GM13977 (cell line): ENCODE measurements around the gene ZNRF3.
A peak's percentile ranks its signal among the peaks of the same experiment; 100 is the strongest.
"Not testable (repeated sequence)": the region's sequence is repeated elsewhere in the genome, so short reads cannot be mapped to it uniquely, and the experiment has no call there.

Experiments used
- DNase-seq: peaks from one replicate; pipeline ENCODE4 v3.0.0; 2012; ENCODE audit warnings: low spot score
- in situ Hi-C: fragments of 300-500 bp; cut with MboI; formaldehyde crosslinking; loops from one replicate; pipeline ENCODE4 v1.12.0; 2022; ENCODE audit warnings: low sequenced_read_pairs, low pct_unique_long_range_greater_than_20kb, mixed read lengths, inconsistent platforms; ENCODE audit not compliant: unreplicated experiment
- TF ChIP-seq, protein P1 (sequence below): IDR thresholded peaks from 2 replicates; pipeline ENCODE4 v1.5.1; 2012; ENCODE audit warnings: mild to moderate bottlenecking, control low read depth; ENCODE audit not compliant: insufficient read depth; ENCODE audit errors: extremely low read depth, missing control alignments

The ZNRF3 gene

DNA sequence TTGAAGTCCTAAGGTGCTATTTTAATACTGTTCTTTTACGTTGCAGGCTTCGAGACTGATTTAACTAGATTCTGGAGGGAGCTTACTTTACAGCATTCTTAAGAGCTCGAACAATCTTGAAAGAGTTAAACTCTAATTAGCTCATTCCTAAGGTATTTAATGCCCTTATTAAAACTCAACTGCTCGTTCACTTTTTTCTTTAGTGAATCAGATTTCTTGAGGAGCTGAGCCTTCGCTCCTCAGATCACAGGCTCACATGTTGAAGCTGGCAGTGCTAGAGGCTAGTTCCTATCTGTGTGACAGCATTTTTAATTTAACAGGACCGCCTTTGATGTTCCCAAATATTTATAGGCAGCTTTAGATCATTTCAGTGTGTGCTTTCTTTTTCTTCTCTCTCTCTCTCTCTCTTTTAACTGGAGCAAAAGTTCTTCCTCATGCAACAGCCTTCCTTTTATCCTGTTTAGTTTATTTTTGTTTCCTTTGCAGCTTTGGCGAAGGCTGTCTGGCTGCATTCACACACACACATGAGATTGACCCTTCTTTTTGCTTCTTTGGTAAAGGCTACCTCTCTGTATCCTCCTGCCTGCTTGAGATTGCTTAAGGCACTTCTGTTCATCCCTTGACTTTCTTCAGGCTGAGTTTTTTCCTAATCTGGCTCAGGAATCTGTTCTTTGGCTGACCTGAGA, 21.0 kb downstream of the ZNRF3 start:
- no peak for DNase-seq
- TF ChIP-seq, protein P1, sequence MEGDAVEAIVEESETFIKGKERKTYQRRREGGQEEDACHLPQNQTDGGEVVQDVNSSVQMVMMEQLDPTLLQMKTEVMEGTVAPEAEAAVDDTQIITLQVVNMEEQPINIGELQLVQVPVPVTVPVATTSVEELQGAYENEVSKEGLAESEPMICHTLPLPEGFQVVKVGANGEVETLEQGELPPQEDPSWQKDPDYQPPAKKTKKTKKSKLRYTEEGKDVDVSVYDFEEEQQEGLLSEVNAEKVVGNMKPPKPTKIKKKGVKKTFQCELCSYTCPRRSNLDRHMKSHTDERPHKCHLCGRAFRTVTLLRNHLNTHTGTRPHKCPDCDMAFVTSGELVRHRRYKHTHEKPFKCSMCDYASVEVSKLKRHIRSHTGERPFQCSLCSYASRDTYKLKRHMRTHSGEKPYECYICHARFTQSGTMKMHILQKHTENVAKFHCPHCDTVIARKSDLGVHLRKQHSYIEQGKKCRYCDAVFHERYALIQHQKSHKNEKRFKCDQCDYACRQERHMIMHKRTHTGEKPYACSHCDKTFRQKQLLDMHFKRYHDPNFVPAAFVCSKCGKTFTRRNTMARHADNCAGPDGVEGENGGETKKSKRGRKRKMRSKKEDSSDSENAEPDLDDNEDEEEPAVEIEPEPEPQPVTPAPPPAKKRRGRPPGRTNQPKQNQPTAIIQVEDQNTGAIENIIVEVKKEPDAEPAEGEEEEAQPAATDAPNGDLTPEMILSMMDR, result no peak
- in situ Hi-C loops, result no loop called here

GRCh38 chr22:28905256-28905832, 22.0 kb downstream of the ZNRF3 start:
- DNase-seq, result no peak
- TF ChIP-seq, protein P1, result no peak
- in situ Hi-C loops, result no loop called here

DNA sequence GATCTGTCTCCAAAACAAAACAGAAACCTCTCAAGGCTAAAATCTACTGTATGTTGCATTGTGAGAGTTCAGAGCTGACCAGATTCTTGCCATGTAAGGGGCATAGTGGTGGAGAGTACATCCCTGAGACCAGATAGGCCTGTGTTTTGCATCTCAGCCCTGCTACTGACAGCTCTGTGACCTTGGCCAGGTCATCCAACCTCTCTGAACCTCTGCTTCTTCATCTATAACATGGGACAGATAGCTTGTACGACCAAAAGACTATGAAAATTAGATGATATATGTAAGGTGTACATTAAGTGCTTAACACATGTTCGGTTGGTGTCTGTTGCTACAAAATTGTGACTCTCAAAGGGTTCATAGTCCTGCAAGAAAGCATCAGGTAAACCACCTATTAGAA, 22.9 kb downstream of the ZNRF3 start:
- no peak for DNase-seq
- in situ Hi-C loops, result no loop called here
- TF ChIP-seq, protein P1, result no peak

DNA sequence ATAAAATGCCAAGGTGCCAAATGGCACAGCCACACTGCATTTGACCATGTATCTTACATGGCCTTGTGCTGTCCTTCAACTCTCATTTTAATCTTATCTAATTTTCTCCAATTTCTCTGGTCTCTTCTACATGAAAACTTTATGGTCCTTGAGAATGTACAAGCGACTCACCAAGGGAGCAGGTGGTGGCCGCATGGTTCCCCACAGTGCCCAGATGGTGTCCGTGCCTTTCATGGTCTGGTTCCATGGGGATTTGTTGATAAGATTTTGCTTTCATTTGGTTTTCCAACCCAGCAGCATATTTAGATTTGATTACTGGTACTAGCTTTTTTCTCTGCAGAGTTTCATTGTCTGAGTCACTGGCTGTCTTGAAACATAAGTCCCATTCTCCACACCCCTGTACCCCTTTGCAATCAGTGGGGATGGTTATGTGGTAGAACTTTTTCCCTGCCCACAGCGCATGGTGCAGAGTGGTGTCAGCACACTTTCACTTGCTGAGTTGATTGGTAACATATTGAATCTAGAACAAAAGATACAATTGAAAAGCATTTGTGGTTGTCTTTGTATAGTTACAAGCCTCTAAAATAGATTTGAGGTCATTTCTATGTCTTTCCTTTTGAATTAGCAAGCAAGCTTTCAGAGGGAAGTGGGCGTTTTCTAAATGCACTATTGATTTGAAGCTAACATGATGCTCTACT, 24.1 kb downstream of the ZNRF3 start:
- TF ChIP-seq, protein P1, result no peak
- in situ Hi-C loops, result no loop called here
- peak; percentile 51 for DNase-seq

DNA sequence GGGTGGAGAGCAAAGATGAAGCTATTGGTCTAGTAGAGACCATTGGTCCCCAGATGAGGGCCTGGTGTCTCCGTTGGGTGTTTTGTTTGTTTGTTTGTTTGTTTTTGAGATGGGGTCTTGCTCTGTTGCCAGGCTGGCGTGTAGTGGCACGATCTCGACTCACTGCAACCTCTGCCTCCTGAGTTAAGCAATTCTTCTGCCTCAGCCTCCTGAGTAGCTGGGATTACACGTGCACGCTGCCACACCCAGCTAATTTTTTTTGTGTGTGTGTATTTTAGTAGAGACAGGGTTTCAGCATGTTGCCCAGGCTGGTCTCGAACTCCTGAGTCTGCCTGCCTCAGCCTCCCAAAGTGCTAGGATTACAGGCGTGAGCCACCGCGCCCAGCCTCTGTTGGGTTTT, 25.4 kb downstream of the ZNRF3 start:
- in situ Hi-C loops, DNase-seq: not testable (repeated sequence)

DNA sequence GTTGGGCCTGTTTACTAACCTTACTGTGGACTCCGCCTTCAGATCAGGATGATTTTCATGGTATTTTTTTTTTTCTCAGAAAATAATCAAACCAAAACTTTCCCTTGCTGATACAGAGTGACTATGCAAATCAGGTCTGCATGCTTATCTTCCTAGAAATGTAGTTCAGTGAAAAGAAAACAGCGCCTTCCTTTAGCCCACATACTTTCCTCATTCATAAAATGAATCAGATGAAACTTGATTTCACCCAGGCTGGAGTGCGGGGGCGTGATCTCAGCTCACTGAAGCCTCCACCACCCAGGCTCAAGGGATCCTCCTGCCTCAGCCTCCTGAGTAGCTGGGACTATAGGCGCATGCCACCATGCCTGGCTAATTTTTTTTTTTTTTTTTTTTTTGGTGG, 26.0 kb downstream of the ZNRF3 start:
- TF ChIP-seq, protein P1, result no peak
- in situ Hi-C loops, result no loop called here
- peak; percentile 42 for DNase-seq

GRCh38 chr22:28910569-28911303, 27.4 kb downstream of the ZNRF3 start:
- in situ Hi-C loops, result no loop called here
- TF ChIP-seq, protein P1, result no peak
- no peak for DNase-seq
